Measurements from ENCODE around the gene TMEM132A.

The TMEM132A gene

DNA sequence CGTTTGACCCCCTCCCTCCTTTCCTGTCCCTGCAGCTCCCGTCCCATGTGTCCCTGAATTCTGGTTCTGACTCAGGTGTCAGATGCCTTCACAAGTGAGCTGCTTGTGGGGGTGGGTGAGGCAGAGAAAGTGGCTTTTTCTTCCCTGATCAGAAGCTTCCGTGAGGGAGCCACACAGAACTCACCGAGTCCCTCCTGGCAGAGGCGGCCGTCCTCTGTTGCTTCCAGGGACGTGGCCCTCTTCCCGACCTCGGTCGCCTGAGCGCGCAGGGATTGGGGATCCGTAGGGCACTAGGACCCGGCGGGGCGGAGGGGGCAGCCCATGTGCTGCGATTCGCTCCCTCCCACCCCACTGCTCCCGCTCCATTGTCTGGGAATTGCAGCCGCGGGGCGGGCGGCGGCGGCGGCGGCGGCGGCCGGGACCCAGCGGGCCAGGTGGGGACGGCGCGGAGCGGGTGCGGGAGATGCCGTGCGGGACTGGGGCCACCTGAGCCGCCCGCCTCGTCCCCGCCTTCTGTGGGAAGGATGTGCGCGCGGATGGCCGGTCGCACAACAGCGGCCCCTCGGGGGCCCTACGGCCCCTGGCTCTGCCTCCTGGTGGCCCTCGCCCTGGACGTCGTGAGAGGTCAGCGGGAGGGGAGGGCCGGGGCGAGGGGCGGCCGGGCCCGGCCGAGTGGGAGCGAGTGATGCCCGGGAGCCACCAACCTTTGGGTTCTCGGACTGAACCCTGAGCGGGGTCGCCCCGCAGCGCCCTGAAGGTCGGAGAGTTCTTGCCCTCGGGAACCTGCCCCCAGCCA, at the start of gene TMEM132A:
Gene TMEM132A (plus strand): TSS at position 351 of the 796 bp plus-strand sequence. CDS start 174 bp downstream, at position 525.
- no peak for TF ChIP-seq EZH2 (IDR thresholded peaks at IDR 0.05; ENCODE audit: borderline replicate concordance, low read depth, low read length, severe bottlenecking)
- TF ChIP-seq, protein P1, sequence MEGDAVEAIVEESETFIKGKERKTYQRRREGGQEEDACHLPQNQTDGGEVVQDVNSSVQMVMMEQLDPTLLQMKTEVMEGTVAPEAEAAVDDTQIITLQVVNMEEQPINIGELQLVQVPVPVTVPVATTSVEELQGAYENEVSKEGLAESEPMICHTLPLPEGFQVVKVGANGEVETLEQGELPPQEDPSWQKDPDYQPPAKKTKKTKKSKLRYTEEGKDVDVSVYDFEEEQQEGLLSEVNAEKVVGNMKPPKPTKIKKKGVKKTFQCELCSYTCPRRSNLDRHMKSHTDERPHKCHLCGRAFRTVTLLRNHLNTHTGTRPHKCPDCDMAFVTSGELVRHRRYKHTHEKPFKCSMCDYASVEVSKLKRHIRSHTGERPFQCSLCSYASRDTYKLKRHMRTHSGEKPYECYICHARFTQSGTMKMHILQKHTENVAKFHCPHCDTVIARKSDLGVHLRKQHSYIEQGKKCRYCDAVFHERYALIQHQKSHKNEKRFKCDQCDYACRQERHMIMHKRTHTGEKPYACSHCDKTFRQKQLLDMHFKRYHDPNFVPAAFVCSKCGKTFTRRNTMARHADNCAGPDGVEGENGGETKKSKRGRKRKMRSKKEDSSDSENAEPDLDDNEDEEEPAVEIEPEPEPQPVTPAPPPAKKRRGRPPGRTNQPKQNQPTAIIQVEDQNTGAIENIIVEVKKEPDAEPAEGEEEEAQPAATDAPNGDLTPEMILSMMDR (IDR thresholded peaks at IDR 0.05; ENCODE audit: borderline replicate concordance, extremely low read depth, low read length, poor library complexity, severe bottlenecking), result no peak
- Histone ChIP-seq H3K9ac (ENCODE audit: low read depth, low read length) (no peak within 1 kb of the TSS), H3K9me3 (ENCODE audit: insufficient read depth, low read length, severe bottlenecking) (no peaks in the 10 kb centered on the region), H4K20me1 (ENCODE audit: insufficient read depth, low read length) (peaks cover 46% of the 10 kb centered on the region), H3K4me2 (ENCODE audit: insufficient read depth, low read length) (no peak within 1 kb of the TSS), H3K4me1 (ENCODE audit: insufficient read depth, low read length) (no peaks in the 10 kb centered on the region), H2AFZ (ENCODE audit: low read depth, low read length) (no peak within 1 kb of the TSS), H3K27ac (ENCODE audit: low read length) (no peak within 1 kb of the TSS), H3K79me2 (ENCODE audit: insufficient read depth, low read length) (peaks cover 3% of the 10 kb centered on the region), H3K27me3 (ENCODE audit: insufficient read depth, low read length, poor library complexity) (no peaks in the 10 kb centered on the region), H3K36me3 (ENCODE audit: insufficient read depth, low read length) (peaks cover 45% of the 10 kb centered on the region), H3K4me3 (ENCODE audit: low read depth in 1 of 2, low read length in 2 of 2) (no peak within 1 kb of the TSS)
- no peak for DNase-seq
- peak; percentile 13; the same call in 1 of the 3 replicates for ATAC-seq (ENCODE audit: insufficient read depth, low read depth)

DNA sequence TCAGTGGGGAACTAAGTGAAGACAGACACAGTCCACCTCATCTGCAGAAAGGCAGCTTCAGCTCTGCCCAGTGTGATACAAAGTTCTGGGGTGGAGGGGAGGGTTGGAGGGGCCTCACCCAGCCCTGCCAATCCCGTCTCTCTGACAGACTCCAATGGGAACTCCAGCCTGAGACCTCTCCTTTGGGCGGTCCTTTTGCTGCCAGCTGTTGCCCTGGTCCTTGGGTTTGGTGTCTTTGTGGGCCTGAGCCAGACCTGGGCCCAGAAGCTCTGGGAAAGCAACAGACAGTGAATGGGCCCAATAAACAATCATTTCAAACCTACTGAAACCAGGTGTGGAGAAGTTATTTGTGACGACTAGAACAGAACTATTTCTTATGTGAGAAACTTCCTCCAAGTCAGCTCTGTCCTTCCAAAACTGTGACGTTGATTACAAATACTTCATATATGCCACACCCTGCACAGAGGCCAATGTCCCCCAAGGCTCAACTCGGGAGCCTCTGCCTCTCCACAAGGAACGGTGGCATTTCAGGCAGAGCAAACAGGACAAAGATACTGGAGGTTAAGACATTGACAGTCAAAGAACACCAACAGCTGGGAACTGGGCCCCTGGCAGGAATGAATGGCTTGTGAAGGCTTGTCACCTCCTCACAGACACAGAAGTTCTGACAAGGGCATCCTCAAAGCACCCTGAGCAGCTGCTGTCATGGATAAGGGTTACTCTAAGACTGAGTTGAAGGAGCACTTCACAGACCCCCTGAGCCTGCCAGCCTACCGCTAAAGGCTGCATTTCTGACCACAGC, 48.7 kb upstream of the TMEM132A start:
- H3K4me2 ChIP-seq (ENCODE audit: insufficient read depth, low read length), result no peak overlapping the region
- no peaks in the 10 kb centered on the region for H3K9me3 ChIP-seq (ENCODE audit: insufficient read depth, low read length, severe bottlenecking)
- H3K9ac ChIP-seq (ENCODE audit: low read depth, low read length), result no peak overlapping the region
- H3K36me3 ChIP-seq (ENCODE audit: insufficient read depth, low read length), result peaks cover 6% of the 10 kb centered on the region
- no peak for DNase-seq
- H4K20me1 ChIP-seq (ENCODE audit: insufficient read depth, low read length), result no peaks in the 10 kb centered on the region
- ATAC-seq (ENCODE audit: insufficient read depth, low read depth), result no peak
- H3K27me3 ChIP-seq (ENCODE audit: insufficient read depth, low read length, poor library complexity), result no peaks in the 10 kb centered on the region
- no peak for TF ChIP-seq EZH2 (IDR thresholded peaks at IDR 0.05; ENCODE audit: borderline replicate concordance, low read depth, low read length, severe bottlenecking)
- TF ChIP-seq, protein P1 (IDR thresholded peaks at IDR 0.05; ENCODE audit: borderline replicate concordance, extremely low read depth, low read length, poor library complexity, severe bottlenecking), result no peak
- no peak overlapping the region for H3K4me3 ChIP-seq (ENCODE audit: low read depth in 1 of 2, low read length in 2 of 2)
- peaks cover 51% of the 10 kb centered on the region for H3K4me1 ChIP-seq (ENCODE audit: insufficient read depth, low read length)
- H3K79me2 ChIP-seq (ENCODE audit: insufficient read depth, low read length), result no peaks in the 10 kb centered on the region
- H2AFZ ChIP-seq (ENCODE audit: low read depth, low read length), result no peak overlapping the region
- H3K27ac ChIP-seq (ENCODE audit: low read length), result no peak overlapping the region

DNA sequence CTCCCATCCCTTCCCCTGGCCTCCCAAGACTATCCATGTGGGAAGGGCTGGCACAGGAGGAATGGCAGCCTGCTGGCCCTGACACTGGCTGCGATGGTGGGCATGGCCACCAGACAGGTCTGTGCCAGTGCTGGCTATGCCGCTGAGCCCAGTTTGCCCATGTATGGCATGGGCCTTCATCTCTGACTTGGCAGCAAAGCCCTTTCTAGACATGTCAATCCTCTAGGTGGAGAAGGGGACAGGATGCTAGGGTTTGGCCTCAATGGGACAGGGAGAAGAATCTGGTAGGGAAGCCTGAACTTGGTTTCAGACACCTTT, 48.1 kb upstream of the TMEM132A start:
- H3K27me3 ChIP-seq (ENCODE audit: insufficient read depth, low read length, poor library complexity), result no peaks in the 10 kb centered on the region
- H3K36me3 ChIP-seq (ENCODE audit: insufficient read depth, low read length), result peaks cover 10% of the 10 kb centered on the region
- DNase-seq (no peak), ATAC-seq (ENCODE audit: insufficient read depth, low read depth) (no peak)
- H3K4me1 ChIP-seq (ENCODE audit: insufficient read depth, low read length), result peaks cover 45% of the 10 kb centered on the region
- TF ChIP-seq, protein P1 (IDR thresholded peaks at IDR 0.05; ENCODE audit: borderline replicate concordance, extremely low read depth, low read length, poor library complexity, severe bottlenecking), result no peak
- no peak for TF ChIP-seq EZH2 (IDR thresholded peaks at IDR 0.05; ENCODE audit: borderline replicate concordance, low read depth, low read length, severe bottlenecking)
- H3K27ac ChIP-seq (ENCODE audit: low read length), result no peak overlapping the region
- H3K4me2 ChIP-seq (ENCODE audit: insufficient read depth, low read length), result no peak overlapping the region
- no peaks in the 10 kb centered on the region for H3K9me3 ChIP-seq (ENCODE audit: insufficient read depth, low read length, severe bottlenecking)
- H3K4me3 ChIP-seq (ENCODE audit: low read depth in 1 of 2, low read length in 2 of 2), result no peak overlapping the region
- no peaks in the 10 kb centered on the region for H4K20me1 ChIP-seq (ENCODE audit: insufficient read depth, low read length)
- H2AFZ ChIP-seq (ENCODE audit: low read depth, low read length), result no peak overlapping the region
- H3K9ac ChIP-seq (ENCODE audit: low read depth, low read length), result no peak overlapping the region
- H3K79me2 ChIP-seq (ENCODE audit: insufficient read depth, low read length), result no peaks in the 10 kb centered on the region

Measured in DND-41 (cell line).